H1 (cell line): Measurements from ENCODE around the gene METTL8. TPM values are rescaled to one million over a fixed set of nuclear protein-coding genes. Genes with fewer than 3 reads are reported as not detected.

Experiments used
- CTCF ChIA-PET: fragments of 300-600 bp; sonication (Branson Sonifier 250); formaldehyde crosslinking; loops from one replicate; lab custom pipeline; 2021; ENCODE audit not compliant: partially characterized antibody; lab: Charles Lee
- POLR2A ChIA-PET: fragments of 300-600 bp; sonication (Branson Sonifier 250); formaldehyde crosslinking; loops from one replicate; lab custom pipeline; 2021; ENCODE audit warnings: inconsistent platforms; ENCODE audit not compliant: partially characterized antibody; lab: Charles Lee
- DNase-seq, 2 experiments: peaks; one replicate each; pipeline versions ENCODE4 v3.0.0 to v3.0.0-alpha.2; 2010 to 2022; ENCODE audit warnings: low spot score in 2 of 2, low read depth in 1 of 2, mixed read lengths in 1 of 2
- FAIRE-seq: peaks from 2 replicates; lab custom pipeline; 2011; peaks lifted over from hg19 to GRCh38; lab: Jason Lieb, UNC
- H2AFZ ChIP-seq: 2 replicates; pipeline ENCODE4 v1.8.1; 2012; ENCODE audit warnings: low read length, inconsistent platforms
- H2AK5ac ChIP-seq: 2 replicates; pipeline ENCODE4 v1.6.1; 2013; ENCODE audit warnings: low read depth, low read length
- H2BK120ac ChIP-seq: replicated peaks from 2 replicates; pipeline ENCODE3; 2013; ENCODE audit warnings: low read depth, low read length, inconsistent platforms
- H2BK12ac ChIP-seq: 2 replicates; pipeline ENCODE4 v1.6.1; 2013; ENCODE audit warnings: low read depth, low read length
- H2BK15ac ChIP-seq: 2 replicates; pipeline ENCODE4 v1.6.1; 2013; ENCODE audit warnings: low read length
- H2BK20ac ChIP-seq: 2 replicates; pipeline ENCODE4 v1.6.1; 2013; ENCODE audit warnings: low read length
- H2BK5ac ChIP-seq: 2 replicates; pipeline ENCODE4 v1.6.1; 2013; ENCODE audit warnings: low read depth, low read length
- H3K14ac ChIP-seq: 2 replicates; pipeline ENCODE4 v1.6.1; 2013; ENCODE audit warnings: inconsistent platforms; ENCODE audit not compliant: insufficient read length
- H3K18ac ChIP-seq: 2 replicates; pipeline ENCODE4 v1.6.1; 2013; ENCODE audit warnings: low read length; ENCODE audit errors: extremely low read depth
- H3K23ac ChIP-seq: 2 replicates; pipeline ENCODE4 v1.6.1; 2013; ENCODE audit warnings: inconsistent platforms; ENCODE audit not compliant: insufficient read length
- H3K23me2 ChIP-seq: 2 replicates; pipeline ENCODE4 v1.6.1; 2013; ENCODE audit warnings: low read depth, low read length
- H3K27ac ChIP-seq: 2 replicates; pipeline ENCODE4 v1.6.1; 2011; ENCODE audit warnings: low read depth, low read length, inconsistent platforms
- H3K27me3 ChIP-seq, 4 experiments: replicated peaks in 1 of 4; 1 replicate in 1 of 4; 2 replicates in 3 of 4; pipeline versions ENCODE4 v1.6.1 to v1.8.1; 2011 to 2013; ENCODE audit warnings: low read length in 3 of 4, mild to moderate bottlenecking in 3 of 4, inconsistent platforms in 2 of 4, mixed read lengths in 2 of 4, moderate library complexity in 1 of 4; ENCODE audit not compliant: control insufficient read depth in 3 of 4, insufficient read depth in 3 of 4; ENCODE audit errors: extremely low read depth in 1 of 4
- H3K36me3 ChIP-seq, 4 experiments: 2 replicates each; pipeline versions ENCODE4 v1.6.1 to v1.8.1; 2011 to 2013; ENCODE audit warnings: mild to moderate bottlenecking in 4 of 4, low read length in 3 of 4, moderate library complexity in 2 of 4, control low read depth in 1 of 4, inconsistent platforms in 1 of 4; ENCODE audit not compliant: insufficient read depth in 4 of 4, control insufficient read depth in 2 of 4
- H3K4ac ChIP-seq: replicated peaks from 2 replicates; pipeline ENCODE3; 2013; ENCODE audit warnings: low read length, low read depth, mixed read lengths, inconsistent platforms; ENCODE audit not compliant: insufficient read length
- H3K4me1 ChIP-seq, 4 experiments: replicated peaks in 1 of 4; 1 replicate in 1 of 4; 2 replicates in 3 of 4; pipeline versions ENCODE4 v1.6.1 to v1.8.1; 2011 to 2013; ENCODE audit warnings: low read length in 3 of 4, inconsistent platforms in 2 of 4, mixed read lengths in 1 of 4; ENCODE audit not compliant: insufficient read depth in 4 of 4, control insufficient read depth in 3 of 4
- H3K4me2 ChIP-seq, 2 experiments: 2 replicates each; pipeline versions ENCODE4 v1.6.1 to v1.8.1; 2011 to 2013; ENCODE audit warnings: low read depth in 2 of 2, low read length in 2 of 2, control low read depth in 1 of 2, inconsistent platforms in 1 of 2, mild to moderate bottlenecking in 1 of 2; ENCODE audit not compliant: insufficient read depth in 1 of 2
- H3K4me3 ChIP-seq, 4 experiments: fragments of 200-600, 300-600 bp in 1 of 4; sonication (generic), shearing (Covaris generic), sonication (Bioruptor Twin) in 1 of 4; 2 replicates each; pipeline versions ENCODE4 v1.5.1 to v1.8.1; 2011 to 2016; ENCODE audit warnings: low read length in 4 of 4, low read depth in 3 of 4, control low read depth in 2 of 4, inconsistent platforms in 2 of 4, mild to moderate bottlenecking in 2 of 4, mixed read lengths in 1 of 4, moderate library complexity in 1 of 4; ENCODE audit not compliant: insufficient read depth in 2 of 4; ENCODE audit errors: extremely low read depth in 1 of 4
- H3K56ac ChIP-seq: replicated peaks from 2 replicates; pipeline ENCODE3; 2013; ENCODE audit warnings: low read depth, mild to moderate bottlenecking, mixed read lengths, low read length, inconsistent platforms; ENCODE audit not compliant: insufficient read length
- H3K79me1 ChIP-seq: 2 replicates; pipeline ENCODE4 v1.6.1; 2013; ENCODE audit warnings: low read depth, low read length, control low read depth
- H3K79me2 ChIP-seq, 2 experiments: 2 replicates each; pipeline versions ENCODE4 v1.6.1 to v1.8.1; 2012 to 2013; ENCODE audit warnings: low read length in 2 of 2, mild to moderate bottlenecking in 2 of 2, inconsistent platforms in 1 of 2; ENCODE audit not compliant: insufficient read depth in 2 of 2, control insufficient read depth in 1 of 2
- H3K9ac ChIP-seq, 4 experiments: replicated peaks in 1 of 4; 1 replicate in 1 of 4; 2 replicates in 3 of 4; pipeline versions ENCODE4 v1.6.1 to v1.8.1; 2011 to 2013; ENCODE audit warnings: low read depth in 3 of 4, low read length in 3 of 4, control low read depth in 2 of 4, mild to moderate bottlenecking in 2 of 4, moderate library complexity in 2 of 4, inconsistent platforms in 1 of 4; ENCODE audit errors: extremely low read depth in 1 of 4
- H3K9me3 ChIP-seq, 2 experiments: 2 replicates each; pipeline versions ENCODE4 v1.6.1 to v1.8.1; 2012 to 2013; ENCODE audit warnings: mild to moderate bottlenecking in 2 of 2, moderate library complexity in 2 of 2, control low read depth in 1 of 2, inconsistent platforms in 1 of 2, low read depth in 1 of 2, low read length in 1 of 2, mixed read lengths in 1 of 2; ENCODE audit not compliant: insufficient read depth in 2 of 2
- H4K20me1 ChIP-seq, 2 experiments: replicated peaks in 1 of 2; 2 replicates each; pipeline versions ENCODE3 to v1.8.1; 2011 to 2013; ENCODE audit warnings: inconsistent platforms in 2 of 2, low read length in 2 of 2, mild to moderate bottlenecking in 1 of 2; ENCODE audit not compliant: insufficient read depth in 2 of 2, control insufficient read depth in 1 of 2
- H4K5ac ChIP-seq: 2 replicates; pipeline ENCODE4 v1.6.1; 2013; ENCODE audit warnings: low read length, low read depth, mixed read lengths, inconsistent platforms; ENCODE audit not compliant: insufficient read length
- H4K8ac ChIP-seq: 2 replicates; pipeline ENCODE4 v1.8.0; 2013; ENCODE audit warnings: mild to moderate bottlenecking, moderate library complexity, low read length, inconsistent platforms; ENCODE audit not compliant: insufficient read depth; ENCODE audit errors: extremely low read depth
- H4K91ac ChIP-seq: replicated peaks from 2 replicates; pipeline ENCODE3; 2013; ENCODE audit warnings: low read length, mixed read lengths, inconsistent platforms; ENCODE audit not compliant: insufficient read length
- RFX5 ChIP-seq: IDR thresholded peaks from 2 replicates; pipeline ENCODE4 v1.6.1; 2011; ENCODE audit warnings: low read depth, low read length, improper control_type of control experiment, borderline replicate concordance
- SP2 ChIP-seq: IDR thresholded peaks from 2 replicates; pipeline ENCODE4 v1.6.1; 2012; ENCODE audit warnings: mild to moderate bottlenecking, low read length, inconsistent platforms
- WGBS, 2 experiments: shearing (Covaris generic) in 1 of 2; methylation state at CpG; one replicate each; pipeline versions ENCODE4 v1.1.6 to v1.1.7; 2013 to 2015; ENCODE audit warnings: low lambda C conversion rate in 2 of 2, mixed read lengths in 2 of 2, inconsistent platforms in 1 of 2, low coverage in 1 of 2, missing lambda C conversion rate in 1 of 2; ENCODE audit not compliant: insufficient replicate concordance in 2 of 2, insufficient coverage in 1 of 2, insufficient read length in 1 of 2; ENCODE audit errors: extremely low coverage in 1 of 2, missing lambda C conversion rate in 1 of 2; 5-methylcytosine and 5-hydroxymethylcytosine counted together
- polyA plus RNA-seq, 7 experiments: library from polyadenylated mRNA; depleted of rRNA in 3 of 7; stranded (reverse) in 5 of 7; unstranded in 2 of 7; fragments of >200 nt in 5 of 7; fragments of 200-250 nt in 2 of 7; gene quantifications; 1 replicate in 5 of 7; 2 replicates in 1 of 7; 4 replicates in 1 of 7; pipeline versions ENCODE4 v1.2.1 to v1.2.3, GENCODE V29; 2011 to 2013; ENCODE audit warnings: missing spikeins in 2 of 7, mixed read lengths in 2 of 7
- total RNA-seq: library from RNA; stranded (reverse); fragmentation: NEBNext Ultra II Directional; extraction: Animal tissue kit (Norgen Biotek cat#: 25700); gene quantifications from 2 replicates; pipeline ENCODE4 v1.2.1, GENCODE V29; 2021

The METTL8 gene
- total and polyA plus RNA-seq, 2 of the 8 experiments (the other 6 are each of a cell fraction or from before 2014, with no cell fraction given), result 17.6 to 79.7 TPM

DNA sequence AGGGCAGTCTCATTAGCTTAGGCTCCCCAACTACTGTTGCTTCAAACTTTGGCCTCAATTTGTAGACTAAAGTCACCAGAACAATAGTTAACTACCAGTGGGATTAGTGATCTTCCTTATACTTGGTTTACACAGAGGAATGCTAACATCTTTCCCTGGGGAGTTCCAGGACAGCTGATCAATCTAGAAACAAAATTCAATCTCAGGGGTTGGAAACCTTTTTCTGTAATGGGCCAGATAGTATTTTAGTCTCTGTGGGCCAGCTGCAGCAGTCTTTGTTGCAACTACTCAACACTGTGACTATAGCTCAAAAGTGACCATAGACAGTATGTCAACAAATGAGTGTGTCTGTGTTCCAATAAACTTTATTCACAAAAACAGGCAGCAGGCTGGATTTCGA, 85.7 kb downstream of the METTL8 start:
- H3K23ac ChIP-seq, result no peak overlapping the region
- H3K9ac ChIP-seq, result no peak overlapping the region
- H3K27ac ChIP-seq, result no peak overlapping the region
- DNase-seq (no peak), FAIRE-seq (no peak)
- no peaks in the 10 kb centered on the region for H3K79me1 ChIP-seq
- no peak overlapping the region for H3K14ac ChIP-seq
- H2AFZ ChIP-seq, result no peak overlapping the region
- ChIA-PET CTCF (interaction anchor here (0.9 to 1.1 kb wide), 2 partner anchors 23 to 41 kb away, joined by 3 read pairs; no protein-coding TSS in a partner anchor), POLR2A (interaction anchor here (0.7 to 1.4 kb wide), 4 partner anchors 16 to 188 kb away, joined by 3 to 7 read pairs (median 4); partner anchors contain the start of gene TLK1)
- no peaks in the 10 kb centered on the region for H3K9me3 ChIP-seq
- H3K23me2 ChIP-seq, result no peaks in the 10 kb centered on the region
- no peak overlapping the region for H2BK12ac ChIP-seq
- H2BK120ac ChIP-seq, result no peak overlapping the region
- no peak overlapping the region for H3K4me2 ChIP-seq
- H3K4me1 ChIP-seq, result no peaks in the 10 kb centered on the region
- H2AK5ac ChIP-seq, result no peak overlapping the region
- H3K56ac ChIP-seq, result no peak overlapping the region
- no peak overlapping the region for H3K4ac ChIP-seq
- WGBS, 2 experiments, result 92% methylated on average over 1 of the region's 1 CpG; no CpG with 5 or more reads in 1 of the 2 experiments
- no peak overlapping the region for H3K18ac ChIP-seq
- no peak overlapping the region for H4K5ac ChIP-seq
- no peaks in the 10 kb centered on the region for H4K20me1 ChIP-seq
- no peak overlapping the region for H4K91ac ChIP-seq
- no peaks in the 10 kb centered on the region for H3K27me3 ChIP-seq
- no peak overlapping the region for H3K4me3 ChIP-seq
- no peak overlapping the region for H4K8ac ChIP-seq
- no peak overlapping the region for H2BK15ac ChIP-seq
- no peak overlapping the region for H2BK5ac ChIP-seq
- no peak overlapping the region for H2BK20ac ChIP-seq
- H3K36me3 ChIP-seq, result no peaks in the 10 kb centered on the region; a peak in 1 of 8 replicates
- no peaks in the 10 kb centered on the region for H3K79me2 ChIP-seq
- TF ChIP-seq RFX5 (no peak), SP2 (no peak)
